IMR-90 (cell line): Measurements from ENCODE around the gene ATF6B. TPM values are rescaled to one million over a fixed set of nuclear protein-coding genes. Genes with fewer than 3 reads are reported as not detected.

ENCODE experiments used
- ATAC-seq: fragments of 200-7000 bp; cut with Tn5 transposase; 2 replicates; pipeline ENCODE4 v1.9.1; 2020; ENCODE audit warnings: low read depth, mild to moderate bottlenecking, moderate library complexity
- BruUV-seq: library from RNA; stranded (reverse); fragments of 400-500 nt; replicated peaks from 2 replicates; lab custom pipeline; 2021; lab: Mats Ljungman, UMichigan
- CTCF ChIA-PET: fragments of 300-600 bp; formaldehyde crosslinking; extraction: SDS; loops from one replicate; lab custom pipeline; 2021; ENCODE audit warnings: antibody characterized with exemption; lab: Yijun Ruan, JAX
- POLR2A ChIA-PET: fragments of 300-600 bp; sonication (Branson Sonifier 250); formaldehyde crosslinking; loops from one replicate; lab custom pipeline; 2022; ENCODE audit warnings: antibody characterized with exemption; ENCODE audit not compliant: unreplicated experiment; lab: Charles Lee
- DNase-seq: peaks from one replicate; pipeline ENCODE4 v3.0.0; 2013
- H2AFZ ChIP-seq: replicated peaks from 2 replicates; pipeline ENCODE3; 2013; ENCODE audit warnings: low read length, mild to moderate bottlenecking; ENCODE audit not compliant: poor library complexity
- H2AK5ac ChIP-seq: 2 replicates; pipeline ENCODE4 v1.6.1; 2013; ENCODE audit warnings: low read depth, low read length, inconsistent platforms
- H2AK9ac ChIP-seq: replicated peaks from 2 replicates; pipeline ENCODE3; 2013; ENCODE audit warnings: mild to moderate bottlenecking, low read depth, low read length, moderate library complexity; ENCODE audit not compliant: poor library complexity
- H2BK120ac ChIP-seq: 2 replicates; pipeline ENCODE4 v1.6.1; 2013; ENCODE audit warnings: low read depth, low read length, inconsistent platforms
- H2BK15ac ChIP-seq: 3 replicates; pipeline ENCODE4 v1.6.1; 2013; ENCODE audit warnings: low read depth, low read length, inconsistent platforms
- H2BK20ac ChIP-seq: 2 replicates; pipeline ENCODE4 v1.6.1; 2013; ENCODE audit warnings: low read depth, mild to moderate bottlenecking, inconsistent platforms, low read length, moderate library complexity
- H2BK5ac ChIP-seq: 2 replicates; pipeline ENCODE4 v1.6.1; 2013; ENCODE audit warnings: mild to moderate bottlenecking, low read depth, low read length, inconsistent platforms; ENCODE audit not compliant: poor library complexity, severe bottlenecking
- H3K14ac ChIP-seq: replicated peaks from 2 replicates; pipeline ENCODE4 v1.6.1; 2013; ENCODE audit warnings: low read depth, low read length, inconsistent platforms
- H3K18ac ChIP-seq: 2 replicates; pipeline ENCODE4 v1.6.1; 2013; ENCODE audit warnings: low read depth, low read length, control low read depth
- H3K23ac ChIP-seq: 2 replicates; pipeline ENCODE4 v1.6.1; 2013; ENCODE audit warnings: low read depth, low read length, inconsistent platforms
- H3K27ac ChIP-seq: 2 replicates; pipeline ENCODE4 v1.5.1; 2013; ENCODE audit warnings: mild to moderate bottlenecking, control low read depth, low read length; ENCODE audit not compliant: insufficient read depth
- H3K27me3 ChIP-seq: 2 replicates; pipeline ENCODE4 v1.6.1; 2013; ENCODE audit warnings: low read length; ENCODE audit not compliant: control insufficient read depth, insufficient read depth
- H3K36me3 ChIP-seq: 2 replicates; pipeline ENCODE4 v1.6.1; 2013; ENCODE audit warnings: low read length, mixed read lengths; ENCODE audit not compliant: control insufficient read depth, insufficient read depth
- H3K4ac ChIP-seq: 2 replicates; pipeline ENCODE4 v1.6.1; 2013; ENCODE audit warnings: low read depth, low read length, inconsistent platforms
- H3K4me1 ChIP-seq: 2 replicates; pipeline ENCODE4 v1.6.1; 2013; ENCODE audit warnings: low read length, mixed read lengths; ENCODE audit not compliant: control insufficient read depth, insufficient read depth
- H3K4me2 ChIP-seq: 2 replicates; pipeline ENCODE4 v1.6.1; 2013; ENCODE audit warnings: low read depth, mild to moderate bottlenecking, control low read depth, low read length, moderate library complexity
- H3K4me3 ChIP-seq: 2 replicates; pipeline ENCODE4 v1.5.1; 2013; ENCODE audit warnings: low read depth, mild to moderate bottlenecking, control low read depth, low read length, moderate library complexity; ENCODE audit not compliant: insufficient read depth
- H3K56ac ChIP-seq: 2 replicates; pipeline ENCODE4 v1.6.1; 2013; ENCODE audit warnings: low read length, inconsistent platforms; ENCODE audit not compliant: insufficient read depth; ENCODE audit errors: extremely low read depth
- H3K79me1 ChIP-seq, 2 experiments: 2 replicates each; pipeline ENCODE4 v1.6.1; 2013; ENCODE audit warnings: low read length in 2 of 2, inconsistent platforms in 1 of 2, low read depth in 1 of 2
- H3K9ac ChIP-seq: 2 replicates; pipeline ENCODE4 v1.6.1; 2013; ENCODE audit warnings: low read depth, low read length, control low read depth
- H3K9me1 ChIP-seq: 2 replicates; pipeline ENCODE4 v1.6.1; 2013; ENCODE audit warnings: low read length, inconsistent platforms; ENCODE audit not compliant: insufficient read depth
- H3K9me3 ChIP-seq: 2 replicates; pipeline ENCODE4 v1.6.1; 2013; ENCODE audit warnings: low read length; ENCODE audit not compliant: control insufficient read depth, insufficient read depth
- H4K20me1 ChIP-seq: 2 replicates; pipeline ENCODE4 v1.6.1; 2013; ENCODE audit warnings: low read length, inconsistent platforms; ENCODE audit not compliant: insufficient read depth
- H4K5ac ChIP-seq: 2 replicates; pipeline ENCODE4 v1.6.1; 2013; ENCODE audit warnings: mild to moderate bottlenecking, low read depth, low read length, control low read depth
- H4K8ac ChIP-seq, 2 experiments: 2 replicates each; pipeline ENCODE4 v1.6.1; 2013; ENCODE audit warnings: low read depth in 2 of 2, low read length in 2 of 2, control low read depth in 1 of 2, inconsistent platforms in 1 of 2
- H4K91ac ChIP-seq: 2 replicates; pipeline ENCODE4 v1.6.1; 2013; ENCODE audit warnings: low read depth, low read length, inconsistent platforms; ENCODE audit not compliant: insufficient read depth
- CEBPB ChIP-seq: IDR thresholded peaks from 2 replicates; pipeline ENCODE4 v1.6.1; 2012; ENCODE audit warnings: low read depth, low read length, improper control_type of control experiment
- CTCF ChIP-seq: conservative IDR thresholded peaks from 2 replicates; pipeline ENCODE4 v1.5.1; 2012; ENCODE audit warnings: mild to moderate bottlenecking, low read depth, low read length, improper control_type of control experiment
- ELK1 ChIP-seq: fragments of 150-350 bp; IDR thresholded peaks from 2 replicates; pipeline ENCODE4 v1.6.1; 2016; ENCODE audit warnings: low read depth, mild to moderate bottlenecking, low read length, moderate library complexity, borderline replicate concordance
- FOS ChIP-seq: fragments of 150-350 bp; IDR thresholded peaks from 2 replicates; pipeline ENCODE4 v1.6.1; 2016; ENCODE audit warnings: low read depth, low read length
- MAFK ChIP-seq: IDR thresholded peaks from 2 replicates; pipeline ENCODE4 v1.6.1; 2012; ENCODE audit warnings: low read depth, low read length, improper control_type of control experiment
- MXI1 ChIP-seq: IDR thresholded peaks from 2 replicates; pipeline ENCODE4 v1.6.1; 2012; ENCODE audit warnings: low read depth, mild to moderate bottlenecking, low read length, moderate library complexity, borderline replicate concordance
- NFE2L2 ChIP-seq: fragments of 150-350 bp; IDR thresholded peaks from 2 replicates; pipeline ENCODE4 v1.6.1; 2016; ENCODE audit warnings: low read depth, mild to moderate bottlenecking, low read length
- RCOR1 ChIP-seq: IDR thresholded peaks from 2 replicates; pipeline ENCODE4 v1.6.1; 2012; ENCODE audit warnings: mild to moderate bottlenecking, low read length, improper control_type of control experiment; ENCODE audit not compliant: insufficient replicate concordance
- SMC3 ChIP-seq: fragments of 150-350 bp; IDR thresholded peaks from 2 replicates; pipeline ENCODE4 v1.6.1; 2016; ENCODE audit warnings: low read depth, mild to moderate bottlenecking, antibody characterized with exemption, low read length, moderate library complexity
- USF2 ChIP-seq: fragments of 150-350 bp; IDR thresholded peaks from 2 replicates; pipeline ENCODE4 v1.6.1; 2017; ENCODE audit warnings: mild to moderate bottlenecking, antibody characterized with exemption, low read length, low read depth
- WGBS, 2 experiments: methylation state at CpG; one replicate each; pipeline versions ENCODE4 v1.1.5 to v1.1.7; 2013; ENCODE audit warnings: missing lambda C conversion rate in 2 of 2; ENCODE audit not compliant: insufficient read length in 1 of 2; ENCODE audit errors: extremely low coverage in 2 of 2; 5-methylcytosine and 5-hydroxymethylcytosine counted together
- dilution Hi-C: fragments of 300-500 bp; cut with HindIII; formaldehyde crosslinking; loops from one replicate; pipeline ENCODE4 v1.14.3; 2018; ENCODE audit warnings: low sequenced_read_pairs; ENCODE audit not compliant: unreplicated experiment
- in situ Hi-C: fragments of 300-500 bp; cut with MboI; formaldehyde crosslinking; loops from 3 replicates; pipeline ENCODE4 v1.14.3; 2019; ENCODE audit warnings: low sequenced_read_pairs, inconsistent platforms, mixed read lengths
- intact Hi-C: fragments of 100-400 bp; cut with micrococcal nuclease; formaldehyde crosslinking; loops from 2 replicates; pipeline ENCODE4 v1.10.0; 2022
- polyA plus RNA-seq, 3 experiments: library from polyadenylated mRNA; depleted of rRNA; stranded (reverse); fragments of >200 nt; gene quantifications; 2 replicates each; pipeline ENCODE4 v1.2.3, GENCODE V29; 2012; ENCODE audit warnings: low replicate concordance in 1 of 3
- total RNA-seq: library from RNA; depleted of rRNA; stranded (reverse); fragments of >200 nt; gene quantifications from 2 replicates; pipeline ENCODE4 v1.2.3, GENCODE V29; 2012

ATF6B gene
- total and polyA plus RNA-seq, 2 of the 4 experiments (the other 2 are of a cell fraction) = 7.9 to 69.6 TPM

DNA sequence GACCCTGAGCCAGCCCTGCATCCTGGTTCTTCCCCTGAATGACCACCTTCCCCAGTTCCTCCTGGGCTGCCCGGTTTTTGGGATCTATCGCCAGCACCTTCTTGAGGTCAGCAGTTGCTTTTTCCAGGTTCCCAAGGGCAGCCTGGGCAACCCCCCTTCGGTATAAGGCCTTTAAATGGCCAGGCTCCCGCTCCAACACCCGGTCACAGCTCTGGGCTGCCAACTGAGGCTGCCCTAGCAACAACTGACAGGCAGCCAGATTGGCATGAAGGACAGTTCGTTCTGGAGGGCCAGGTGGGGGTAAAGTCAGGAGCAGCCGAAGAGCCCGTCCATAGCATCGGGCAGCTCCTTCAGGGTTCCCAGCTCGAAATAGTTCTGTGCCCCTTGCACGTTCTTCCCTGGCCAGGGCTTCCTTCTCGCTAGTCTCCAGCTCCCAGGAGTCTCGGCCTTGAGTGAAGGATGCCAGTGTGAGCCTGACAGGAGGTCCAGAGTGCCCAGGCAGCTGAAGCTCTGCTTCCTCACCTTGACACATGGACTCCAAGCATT is 778 bp upstream of the ATF6B start (continued):
- no peak for TF ChIP-seq ELK1

GRCh38 chr6:32127409-32127716 is 683 bp downstream of the ATF6B start:
- ATAC-seq (no peak), DNase-seq (no peak)
- H2AK5ac ChIP-seq = peak overlapping the region; percentile 49; the same call in 1 of the 2 replicates
- peak overlapping the region; percentile 68; the same call in 1 of the 2 replicates for H3K56ac ChIP-seq
- CTCF ChIA-PET = interaction anchor here (1.2 to 2.4 kb wide), 2 partner anchors 9 to 34 kb away, joined by 4 to 12 read pairs; no protein-coding TSS in a partner anchor
- peak overlapping the region; percentile 95 for H3K4me2 ChIP-seq
- no peaks in the 10 kb centered on the region for H3K9me3 ChIP-seq
- peaks cover 7% of the 10 kb centered on the region; the same call in 1 of the 2 replicates for H3K36me3 ChIP-seq
- peaks cover 8% of the 10 kb centered on the region for H3K4me1 ChIP-seq
- BruUV-seq = no TSS peak
- intact Hi-C loops (no loop called here), dilution Hi-C loops (no loop called here), in situ Hi-C loops (no loop called here)
- H4K91ac ChIP-seq = peak overlapping the region; percentile 21; the same call in 1 of the 2 replicates
- H3K27me3 ChIP-seq = no peaks in the 10 kb centered on the region
- H3K27ac ChIP-seq = peak overlapping the region; percentile 95
- H3K4me3 ChIP-seq = peak overlapping the region; percentile 81
- H2BK120ac ChIP-seq = no peak overlapping the region
- no peak overlapping the region for H2BK15ac ChIP-seq
- H2BK5ac ChIP-seq = no peak overlapping the region
- no peaks in the 10 kb centered on the region; the same call in 1 of the 2 replicates for H4K20me1 ChIP-seq
- no peak overlapping the region for H2BK20ac ChIP-seq
- H3K4ac ChIP-seq = peak overlapping the region; percentile 59
- POLR2A ChIA-PET = no interaction called here
- H3K23ac ChIP-seq = peak overlapping the region; percentile 29; the same call in 1 of the 2 replicates
- H2AK9ac ChIP-seq = peak overlapping the region; percentile 1
- 7% methylated on average over 6 of the region's 9 CpGs; no CpG with 5 or more reads in 1 of the 2 experiments for WGBS, 2 experiments
- no peak overlapping the region for H4K5ac ChIP-seq
- H3K14ac ChIP-seq = peak overlapping the region; percentile 67; the same call in 1 of the 2 replicates
- H3K79me1 ChIP-seq = peaks cover 31 to 52% of the 10 kb centered on the region in 2 experiments
- H4K8ac ChIP-seq = peak overlapping the region; percentile 11 to 84; a peak in 2 of 4 replicates
- peak overlapping the region; percentile 19 for H2AFZ ChIP-seq
- H3K18ac ChIP-seq = no peak overlapping the region
- H3K9ac ChIP-seq = peak overlapping the region; percentile 96
- H3K9me1 ChIP-seq = peaks cover 10% of the 10 kb centered on the region; the same call in 1 of the 2 replicates
- no peak for TF ChIP-seq NFE2L2
- no peak for TF ChIP-seq USF2
- TF ChIP-seq FOS = no peak
- no peak for TF ChIP-seq ELK1
- TF ChIP-seq MAFK = no peak
- no peak for TF ChIP-seq MXI1
- TF ChIP-seq CEBPB = no peak
- TF ChIP-seq SMC3 = no peak
- no peak for TF ChIP-seq RCOR1
- no peak for TF ChIP-seq CTCF
